ENCODE results near the gene C4orf51.
"Not testable (repeated sequence)": the region's sequence is repeated elsewhere in the genome, so short reads cannot be mapped to it uniquely, and the experiment has no call there.

The C4orf51 gene

GRCh38 chr4:145681956-145682355, 2.0 kb downstream of the C4orf51 start:
- TF ChIP-seq CTCF (conservative IDR thresholded peaks at IDR 0.05), result no peak
- H3K27ac ChIP-seq, result no peak overlapping the region

DNA sequence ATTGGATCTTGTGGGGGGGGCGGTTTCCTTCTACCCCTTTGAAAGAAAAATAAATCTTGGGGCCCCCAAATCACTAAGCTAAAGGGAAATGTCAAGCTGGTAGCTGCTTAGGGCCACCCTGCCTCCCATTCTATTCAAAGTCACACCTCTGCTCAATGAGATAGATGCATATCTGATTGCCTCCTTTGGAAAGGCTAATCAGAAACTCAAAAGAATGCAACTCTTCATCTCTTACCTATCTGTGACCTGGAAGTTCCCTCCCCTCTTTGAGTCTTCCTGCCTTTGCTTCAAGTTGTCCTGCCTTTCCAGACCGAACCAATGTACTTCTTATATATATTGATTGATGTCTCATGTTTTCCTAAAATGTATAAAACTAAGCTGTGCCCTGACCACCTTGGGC, 7.0 kb downstream of the C4orf51 start:
- no peak for TF ChIP-seq CTCF (conservative IDR thresholded peaks at IDR 0.05)
- H3K27ac ChIP-seq, result no peak overlapping the region

- no peak overlapping the region for H3K27ac ChIP-seq
- TF ChIP-seq CTCF (conservative IDR thresholded peaks at IDR 0.05), result no peak
Measured at GRCh38 chr4:145690610-145691009, 10.7 kb downstream of the C4orf51 start.

DNA sequence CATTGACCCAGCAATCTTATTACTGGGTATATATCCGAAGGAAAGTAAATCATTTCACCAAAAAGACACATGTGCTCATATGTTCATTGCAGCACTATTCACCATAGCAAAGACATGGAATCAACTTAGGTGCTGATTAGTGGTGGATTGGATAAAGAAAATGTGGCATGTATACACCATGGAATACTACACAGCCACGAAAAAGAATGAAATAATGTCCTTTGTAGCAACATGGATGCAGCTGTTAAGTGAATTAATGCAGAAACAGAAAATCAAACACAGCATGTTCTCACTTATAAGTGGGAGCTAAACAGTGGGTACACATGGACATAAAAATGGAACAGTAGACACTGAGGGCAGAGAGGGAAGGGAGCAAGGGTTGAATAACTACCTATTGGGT, 11.5 kb downstream of the C4orf51 start:
- not testable (repeated sequence) for H3K27ac ChIP-seq

DNA sequence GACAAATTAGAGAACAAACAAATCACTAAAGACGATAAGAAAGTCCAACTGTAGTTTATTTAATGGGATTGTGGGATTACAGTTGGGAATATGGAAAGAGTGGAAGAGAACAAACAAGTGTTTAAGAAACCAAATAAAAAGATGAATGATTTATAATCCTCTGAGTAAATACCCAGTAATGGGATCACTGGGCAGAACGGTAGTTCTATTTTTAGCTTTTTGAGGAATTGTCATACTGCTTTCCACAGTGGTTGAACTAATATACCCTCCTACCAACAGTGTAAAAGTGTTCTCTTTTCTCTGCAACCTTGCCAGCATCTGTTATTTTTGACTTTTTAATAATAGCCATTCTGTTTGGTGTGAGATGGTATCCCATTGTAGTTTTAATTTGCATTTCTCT, 15.0 kb downstream of the C4orf51 start:
- H3K27ac ChIP-seq, result 0 out of 2 replicates have a peak overlapping the region, but pooled peaks have one; percentile 18
- no peak for TF ChIP-seq CTCF (conservative IDR thresholded peaks at IDR 0.05)

DNA sequence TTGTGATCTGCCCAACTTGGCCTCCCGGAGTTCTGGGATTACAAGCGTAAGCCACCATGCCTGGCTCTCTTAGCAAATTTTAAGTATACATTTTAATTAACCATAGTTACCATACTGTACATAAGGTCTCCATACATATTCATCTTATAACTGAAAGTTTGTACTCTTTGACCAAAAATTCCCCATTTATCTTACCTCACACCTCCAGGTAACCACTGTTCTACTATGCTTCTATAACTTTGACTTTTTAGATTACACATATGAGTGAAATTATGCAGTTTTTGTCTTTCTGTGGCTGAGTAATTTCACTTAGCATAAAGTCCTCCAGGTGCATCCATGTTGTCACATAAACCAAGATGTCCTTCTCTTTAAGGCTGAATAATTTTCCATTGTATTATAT, 17.4 kb downstream of the C4orf51 start:
- TF ChIP-seq CTCF (conservative IDR thresholded peaks at IDR 0.05), result no peak

DNA sequence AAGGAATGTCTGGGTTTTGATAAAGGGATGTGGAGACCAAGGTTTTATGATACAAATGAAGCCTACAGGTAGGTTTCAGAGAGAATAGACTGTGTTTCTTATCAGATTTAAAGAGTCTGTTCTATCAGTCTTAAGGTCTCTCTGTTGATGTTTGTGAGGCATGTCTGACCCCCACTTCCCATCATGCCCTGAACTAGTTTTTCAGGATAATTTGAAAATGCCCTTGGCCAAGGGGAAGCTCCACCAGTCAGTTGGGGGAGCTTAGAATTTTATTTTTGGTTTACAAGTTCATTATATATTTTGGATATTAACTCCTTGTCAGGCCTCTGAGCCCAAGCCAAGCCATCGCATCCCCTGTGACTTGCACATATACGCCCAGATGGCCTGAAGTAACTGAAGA, 18.6 kb downstream of the C4orf51 start:
- TF ChIP-seq CTCF (conservative IDR thresholded peaks at IDR 0.05), result no peak
- H3K27ac ChIP-seq, result no peak overlapping the region

More for the DNA sequence above, 17.4 kb downstream of the C4orf51 start:
- no peak overlapping the region for H3K27ac ChIP-seq

GRCh38 chr4:145703850-145704497, 24.0 kb downstream of the C4orf51 start:
- peak overlapping the region; percentile 16; the same call in 1 of the 2 replicates for H3K27ac ChIP-seq
- no peak for TF ChIP-seq CTCF (conservative IDR thresholded peaks at IDR 0.05)

Data from VCaP (cell line).